ENCODE data around the gene TBC1D7. TPM values are rescaled to one million over a fixed set of nuclear protein-coding genes. Genes with fewer than 3 reads are reported as not detected.

TBC1D7 gene
- polyA plus RNA-seq, 2 of the 4 experiments (the other 2 are of a cell fraction), result 34.6 to 55.9 TPM

DNA sequence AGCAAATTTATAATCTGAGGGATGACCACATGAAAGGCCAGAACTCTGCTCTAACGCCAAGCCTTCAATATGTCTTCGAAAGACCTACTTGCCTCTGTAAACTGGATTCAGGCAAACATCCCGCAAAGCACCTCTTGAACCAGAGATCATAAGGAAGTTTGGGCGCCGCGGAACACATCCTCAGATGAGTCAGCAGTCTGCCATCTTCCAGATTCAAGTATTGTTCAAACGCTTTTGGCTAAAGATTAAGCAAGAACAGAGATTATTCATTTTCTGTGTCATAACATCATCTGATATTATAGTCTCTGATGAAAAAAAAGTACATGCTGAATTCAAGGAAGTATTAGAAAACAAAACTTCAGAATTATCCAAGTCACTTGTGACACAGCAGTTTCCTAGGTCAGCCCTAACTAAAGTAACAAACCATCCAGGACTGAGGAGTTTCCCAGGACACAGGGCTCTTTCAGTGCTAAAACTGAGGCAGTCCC lies 20.8 kb downstream of the TBC1D7 start (continued):
- TF ChIP-seq, protein P1, sequence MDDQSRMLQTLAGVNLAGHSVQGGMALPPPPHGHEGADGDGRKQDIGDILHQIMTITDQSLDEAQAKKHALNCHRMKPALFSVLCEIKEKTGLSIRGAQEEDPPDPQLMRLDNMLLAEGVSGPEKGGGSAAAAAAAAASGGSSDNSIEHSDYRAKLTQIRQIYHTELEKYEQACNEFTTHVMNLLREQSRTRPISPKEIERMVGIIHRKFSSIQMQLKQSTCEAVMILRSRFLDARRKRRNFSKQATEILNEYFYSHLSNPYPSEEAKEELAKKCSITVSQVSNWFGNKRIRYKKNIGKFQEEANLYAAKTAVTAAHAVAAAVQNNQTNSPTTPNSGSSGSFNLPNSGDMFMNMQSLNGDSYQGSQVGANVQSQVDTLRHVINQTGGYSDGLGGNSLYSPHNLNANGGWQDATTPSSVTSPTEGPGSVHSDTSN (IDR thresholded peaks at IDR 0.05), result no peak
- TF ChIP-seq HOXB13 (CRISPR knock-in tag; IDR thresholded peaks at IDR 0.05; ENCODE audit: low read depth) (peak; percentile 45; the same call in 1 of the 2 replicates), FOSL2 (IDR thresholded peaks at IDR 0.05) (peak; percentile 81), FOSL2 (CRISPR knock-in tag; IDR thresholded peaks at IDR 0.05) (peak; percentile 86), EP300 (IDR thresholded peaks at IDR 0.05) (peak; percentile 81 to 85; a peak in 3 of 5 replicates), BCL3 (IDR thresholded peaks at IDR 0.05) (0 out of 3 replicates have a peak, but pooled peaks have one; percentile 45), NFE2L2 (conservative IDR thresholded peaks at IDR 0.05; ENCODE audit: low read length) (no peak; the same call in 1 of the 2 replicates), MAZ (IDR thresholded peaks at IDR 0.05; ENCODE audit: borderline replicate concordance, low read depth, low read length) (no peak), SREBF2 (IDR thresholded peaks at IDR 0.05) (no peak), RNF2 (IDR thresholded peaks at IDR 0.05; ENCODE audit: borderline replicate concordance, low read depth) (no peak), RAD21 (conservative IDR thresholded peaks at IDR 0.05 in 1 of 2, IDR thresholded peaks at IDR 0.05 in 1 of 2) (no peak), TP53 (CRISPR knock-in tag; IDR thresholded peaks at IDR 0.05) (no peak), RARB (CRISPR knock-in tag; IDR thresholded peaks at IDR 0.05) (no peak), POLR2A (IDR thresholded peaks at IDR 0.05; ENCODE audit: low read length) (no peak), HEYL (CRISPR knock-in tag; IDR thresholded peaks at IDR 0.05) (no peak), ZNF302 (CRISPR knock-in tag; IDR thresholded peaks at IDR 0.05) (0 out of 2 replicates have a peak, but pooled peaks have one; percentile 22), EHMT2 (IDR thresholded peaks at IDR 0.05; ENCODE audit: low read depth) (no peak), MAFK (IDR thresholded peaks at IDR 0.05; ENCODE audit: partially characterized antibody) (peak; percentile 96)
- TF ChIP-seq, protein P2, sequence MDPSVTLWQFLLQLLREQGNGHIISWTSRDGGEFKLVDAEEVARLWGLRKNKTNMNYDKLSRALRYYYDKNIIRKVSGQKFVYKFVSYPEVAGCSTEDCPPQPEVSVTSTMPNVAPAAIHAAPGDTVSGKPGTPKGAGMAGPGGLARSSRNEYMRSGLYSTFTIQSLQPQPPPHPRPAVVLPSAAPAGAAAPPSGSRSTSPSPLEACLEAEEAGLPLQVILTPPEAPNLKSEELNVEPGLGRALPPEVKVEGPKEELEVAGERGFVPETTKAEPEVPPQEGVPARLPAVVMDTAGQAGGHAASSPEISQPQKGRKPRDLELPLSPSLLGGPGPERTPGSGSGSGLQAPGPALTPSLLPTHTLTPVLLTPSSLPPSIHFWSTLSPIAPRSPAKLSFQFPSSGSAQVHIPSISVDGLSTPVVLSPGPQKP (IDR thresholded peaks at IDR 0.05; ENCODE audit: low read depth, low read length), result no peak
- TF ChIP-seq, protein P3, sequence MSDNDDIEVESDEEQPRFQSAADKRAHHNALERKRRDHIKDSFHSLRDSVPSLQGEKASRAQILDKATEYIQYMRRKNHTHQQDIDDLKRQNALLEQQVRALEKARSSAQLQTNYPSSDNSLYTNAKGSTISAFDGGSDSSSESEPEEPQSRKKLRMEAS (IDR thresholded peaks at IDR 0.05), result peak; percentile 68

GRCh38 chr6:13305791-13306190 lies 22.5 kb downstream of the TBC1D7 start:
- no peak for ATAC-seq
- DNase-seq (ENCODE audit: low read depth in 1 of 2, low spot score in 1 of 2), result no peak
- FAIRE-seq, result no peak
- peak overlapping the region; percentile 87 to 94 for H3K27ac ChIP-seq
- TF ChIP-seq FOSB (CRISPR knock-in tag; IDR thresholded peaks at IDR 0.05) (no peak), FOSL2 (IDR thresholded peaks at IDR 0.05) (no peak), FOSL2 (CRISPR knock-in tag; IDR thresholded peaks at IDR 0.05) (no peak), CHD4 (IDR thresholded peaks at IDR 0.05; ENCODE audit: borderline replicate concordance) (no peak), HDAC2 (IDR thresholded peaks at IDR 0.05) (no peak), HMGXB4 (CRISPR knock-in tag; IDR thresholded peaks at IDR 0.05; ENCODE audit: borderline replicate concordance) (no peak), HEYL (CRISPR knock-in tag; IDR thresholded peaks at IDR 0.05) (no peak), BHLHE40 (IDR thresholded peaks at IDR 0.05; ENCODE audit: low read depth, low read length) (no peak)
- no peak overlapping the region for H3K4me2 ChIP-seq
- 95% methylated on average over 1 of the region's 1 CpG for WGBS (ENCODE audit: missing lambda C conversion rate)
- ChIA-PET POLR2A (no interaction called here), CTCF (no interaction called here)
- H3K4me3 ChIP-seq, result no peak overlapping the region
- H3K4me1 ChIP-seq, result peaks cover 87% of the 10 kb centered on the region
- H3K9me3 ChIP-seq, result no peaks in the 10 kb centered on the region

Data from A549 (cell line).